Lower leg skin (tissue), 4 donors: Measurements from ENCODE around the gene KPNB1. TPM values are rescaled to one million over a fixed set of nuclear protein-coding genes. Genes with fewer than 3 reads are reported as not detected.

Experiments
- DNase-seq, 2 donors: peaks; one replicate each; pipeline ENCODE4 v3.0.0-alpha.2; 2019; ENCODE audit warnings: low spot score in 2 of 2
- H3K4me3 ChIP-seq: fragments of 200-600 bp; sonication (generic); 2 replicates; pipeline ENCODE4 v1.5.1; 2017; ENCODE audit warnings: mild to moderate bottlenecking, low read depth; ENCODE audit not compliant: poor library complexity, severe bottlenecking
- POLR2A ChIP-seq, 2 donors: fragments of 450-650 bp; IDR thresholded peaks; one replicate each; pipeline ENCODE4 v1.6.1; 2016 to 2017; ENCODE audit warnings: antibody characterized with exemption in 2 of 2, mild to moderate bottlenecking in 1 of 2, moderate library complexity in 1 of 2
- WGBS, 2 donors: methylation state at CpG; one replicate each; pipeline ENCODE4 v1.1.5; 2018; 5-methylcytosine and 5-hydroxymethylcytosine counted together
- intact Hi-C: fragments of 100-400 bp; cut with DNase I; formaldehyde crosslinking; loops from one replicate; pipeline ENCODE4 v1.15.0; 2023; ENCODE audit warnings: low total_unique reads
- total RNA-seq, 4 donors: library from RNA; depleted of rRNA; stranded (reverse); fragments of >200 nt; gene quantifications; one replicate each; pipeline ENCODE4 v1.1.0, GENCODE V29; 2016
- TF ChIP-seq, protein P1 (sequence below), 3 donors: fragments of 450-650 bp; IDR thresholded peaks; one replicate each; pipeline ENCODE4 v1.5.1; 2016; ENCODE audit warnings: antibody characterized with exemption in 3 of 3, mild to moderate bottlenecking in 3 of 3, moderate library complexity in 2 of 3

Gene KPNB1
- total RNA-seq, 4 donors from 2014 or later = 114 to 189 (median 124) TPM

GRCh38 chr17:47687748-47688147 is 38.0 kb downstream of the KPNB1 start:
- TF ChIP-seq, protein P1, sequence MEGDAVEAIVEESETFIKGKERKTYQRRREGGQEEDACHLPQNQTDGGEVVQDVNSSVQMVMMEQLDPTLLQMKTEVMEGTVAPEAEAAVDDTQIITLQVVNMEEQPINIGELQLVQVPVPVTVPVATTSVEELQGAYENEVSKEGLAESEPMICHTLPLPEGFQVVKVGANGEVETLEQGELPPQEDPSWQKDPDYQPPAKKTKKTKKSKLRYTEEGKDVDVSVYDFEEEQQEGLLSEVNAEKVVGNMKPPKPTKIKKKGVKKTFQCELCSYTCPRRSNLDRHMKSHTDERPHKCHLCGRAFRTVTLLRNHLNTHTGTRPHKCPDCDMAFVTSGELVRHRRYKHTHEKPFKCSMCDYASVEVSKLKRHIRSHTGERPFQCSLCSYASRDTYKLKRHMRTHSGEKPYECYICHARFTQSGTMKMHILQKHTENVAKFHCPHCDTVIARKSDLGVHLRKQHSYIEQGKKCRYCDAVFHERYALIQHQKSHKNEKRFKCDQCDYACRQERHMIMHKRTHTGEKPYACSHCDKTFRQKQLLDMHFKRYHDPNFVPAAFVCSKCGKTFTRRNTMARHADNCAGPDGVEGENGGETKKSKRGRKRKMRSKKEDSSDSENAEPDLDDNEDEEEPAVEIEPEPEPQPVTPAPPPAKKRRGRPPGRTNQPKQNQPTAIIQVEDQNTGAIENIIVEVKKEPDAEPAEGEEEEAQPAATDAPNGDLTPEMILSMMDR (IDR thresholded peaks at IDR 0.05) = no peak
- TF ChIP-seq POLR2A (IDR thresholded peaks at IDR 0.05) = no peak
- H3K4me3 ChIP-seq = no peak overlapping the region
- WGBS, 2 donors = 85 to 100% methylated on average over 1 of the region's 1 CpG
- no peak for DNase-seq
- intact Hi-C loops = no loop called here

DNA sequence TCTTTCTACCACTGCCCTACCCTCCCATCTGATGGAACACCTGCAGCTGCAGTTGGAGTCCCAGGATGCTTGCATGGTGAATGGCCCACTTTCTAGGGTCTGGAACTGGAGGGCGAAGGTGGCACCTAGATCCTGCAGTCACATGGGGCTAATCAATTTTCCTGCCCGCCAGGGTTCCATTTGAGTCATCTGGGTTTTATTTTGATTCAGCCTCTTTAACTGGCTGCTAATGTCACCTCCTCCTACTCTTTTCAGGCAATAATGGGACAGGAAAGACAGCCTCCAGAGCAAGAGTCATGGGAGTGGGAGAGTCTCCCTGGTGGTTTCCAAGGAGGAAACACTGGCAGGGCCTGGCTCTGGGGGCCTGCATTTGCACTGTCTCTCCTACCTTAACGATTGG is 40.4 kb downstream of the KPNB1 start:
- DNase-seq = no peak
- H3K4me3 ChIP-seq = no peak overlapping the region
- 67 to 74% methylated on average over 3 of the region's 3 CpGs for WGBS, 2 donors
- TF ChIP-seq, protein P1 (IDR thresholded peaks at IDR 0.05) = no peak
- TF ChIP-seq POLR2A (IDR thresholded peaks at IDR 0.05) = no peak
- intact Hi-C loops = no loop called here

- intact Hi-C loops = no loop called here
- TF ChIP-seq, protein P1 (IDR thresholded peaks at IDR 0.05) = no peak
- peak in 1 of 2 donors; percentile 58 for DNase-seq
- WGBS, 2 donors = 53 to 54% methylated on average over 2 of the region's 2 CpGs
- H3K4me3 ChIP-seq = no peak overlapping the region
Observed at GRCh38 chr17:47692137-47692894, 42.6 kb downstream of the KPNB1 start.

DNA sequence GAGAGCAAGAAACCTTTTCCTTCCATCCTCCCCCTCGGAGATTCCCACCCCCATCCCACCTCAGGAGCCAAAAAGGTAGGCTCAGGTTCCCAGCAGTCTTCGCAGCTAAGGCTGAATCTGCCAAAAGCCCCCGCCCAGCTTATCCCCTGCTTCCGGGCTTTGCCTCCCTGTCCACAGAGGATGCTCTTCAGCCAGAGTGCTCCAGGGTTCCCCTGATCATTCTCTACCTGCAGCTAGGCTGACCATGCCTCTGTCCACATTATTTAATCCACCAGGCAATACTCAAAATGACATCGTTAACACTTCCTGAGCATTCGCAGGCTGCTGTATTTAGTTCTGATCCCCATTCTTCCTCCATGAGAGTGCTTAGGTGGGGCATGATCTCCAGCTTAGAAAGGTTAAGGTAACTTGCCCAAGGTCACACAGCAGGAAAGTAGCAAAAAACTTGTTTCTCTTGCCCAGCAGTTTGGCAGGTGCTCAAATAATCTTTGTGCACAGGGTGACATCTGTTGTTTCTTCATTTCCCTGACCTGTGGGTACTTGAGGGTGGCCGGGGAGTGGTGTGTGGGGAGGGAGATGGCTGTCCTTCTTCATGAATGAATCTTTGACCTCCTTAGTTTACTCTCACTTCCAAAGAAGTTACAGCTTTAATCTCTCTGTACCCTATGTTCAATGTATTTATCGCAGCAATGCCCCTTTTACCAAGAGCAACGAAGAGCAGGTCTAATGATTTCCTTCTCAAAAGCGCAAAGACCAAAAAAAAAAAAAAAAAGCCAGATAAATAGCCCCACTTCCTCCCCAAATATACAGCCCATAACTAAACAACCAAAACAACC is 43.4 kb downstream of the KPNB1 start:
- H3K4me3 ChIP-seq = peak overlapping the region; percentile 35
- DNase-seq = peak in 1 of 2 donors; percentile 81
- WGBS, 2 donors = 25 to 34% methylated on average over 10 of the region's 10 CpGs
- intact Hi-C loops = no loop called here
- TF ChIP-seq POLR2A (IDR thresholded peaks at IDR 0.05) = no peak
- TF ChIP-seq, protein P1 (IDR thresholded peaks at IDR 0.05) = no peak

DNA sequence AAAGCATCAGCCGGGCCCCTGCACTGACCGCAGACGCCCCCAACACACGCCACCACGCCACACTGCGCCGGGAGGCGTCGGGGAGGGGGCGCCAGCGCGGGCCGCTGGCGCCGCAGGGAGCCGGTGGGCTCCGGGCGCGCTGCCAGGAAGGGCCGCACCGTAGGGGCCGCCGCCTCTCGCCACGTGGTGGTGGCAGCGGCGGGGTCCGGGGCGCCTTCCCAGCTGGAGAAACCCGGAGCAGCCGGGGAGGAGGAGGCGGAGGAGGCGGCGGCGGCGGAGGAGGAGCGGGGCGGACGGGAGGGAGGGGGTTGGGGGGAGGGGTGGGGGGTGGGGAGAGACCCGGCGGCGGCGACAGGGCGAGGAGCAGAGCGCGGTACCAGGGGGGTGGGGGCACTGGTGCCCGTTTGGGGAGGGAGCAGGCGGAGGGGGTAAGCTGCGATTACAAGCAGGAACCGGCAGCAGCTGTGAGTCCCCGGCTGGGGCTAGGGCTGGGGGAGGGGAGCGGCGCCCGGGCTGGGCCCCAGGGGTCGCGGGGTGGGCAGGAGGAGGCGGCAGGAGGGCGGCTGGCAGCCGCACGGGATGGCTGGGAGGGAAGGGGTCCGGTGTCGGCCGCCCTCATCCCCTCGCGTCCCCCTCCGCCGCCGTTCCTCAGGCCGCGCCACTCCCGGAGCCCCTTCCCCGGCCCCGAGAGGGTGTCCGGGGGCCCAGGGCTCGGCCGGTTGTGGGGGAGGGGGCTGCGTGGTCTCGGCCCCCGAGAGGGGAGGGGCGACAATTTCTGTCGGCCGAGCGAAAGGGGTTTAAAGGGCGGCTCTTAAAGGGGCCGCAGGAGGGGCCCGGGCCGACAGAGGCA is 44.2 kb downstream of the KPNB1 start, which contains the start of gene TBKBP1:
TBKBP1 (plus strand) TSS at position 431 of the 850 bp plus-strand sequence. CDS start 1,952 bp downstream, outside the sequence.
- no peak for TF ChIP-seq POLR2A (IDR thresholded peaks at IDR 0.05)
- TF ChIP-seq, protein P1 (IDR thresholded peaks at IDR 0.05) = no peak
- peak in 1 of 2 donors; percentile 89 for DNase-seq
- intact Hi-C loops = no loop called here
- H3K4me3 ChIP-seq = peak within 1 kb of the TSS; percentile 65
- WGBS, 2 donors = 0% methylated on average over 44 to 47 of the region's 87 CpGs
